ENCODE results near the gene CAPSL.

GRCh38 chr5:35856765-35857351, 81.6 kb downstream of the CAPSL start, which contains the start of gene IL7R:
- no peak for TF ChIP-seq EP300 (IDR thresholded peaks at IDR 0.05)
- TF ChIP-seq, protein P1, sequence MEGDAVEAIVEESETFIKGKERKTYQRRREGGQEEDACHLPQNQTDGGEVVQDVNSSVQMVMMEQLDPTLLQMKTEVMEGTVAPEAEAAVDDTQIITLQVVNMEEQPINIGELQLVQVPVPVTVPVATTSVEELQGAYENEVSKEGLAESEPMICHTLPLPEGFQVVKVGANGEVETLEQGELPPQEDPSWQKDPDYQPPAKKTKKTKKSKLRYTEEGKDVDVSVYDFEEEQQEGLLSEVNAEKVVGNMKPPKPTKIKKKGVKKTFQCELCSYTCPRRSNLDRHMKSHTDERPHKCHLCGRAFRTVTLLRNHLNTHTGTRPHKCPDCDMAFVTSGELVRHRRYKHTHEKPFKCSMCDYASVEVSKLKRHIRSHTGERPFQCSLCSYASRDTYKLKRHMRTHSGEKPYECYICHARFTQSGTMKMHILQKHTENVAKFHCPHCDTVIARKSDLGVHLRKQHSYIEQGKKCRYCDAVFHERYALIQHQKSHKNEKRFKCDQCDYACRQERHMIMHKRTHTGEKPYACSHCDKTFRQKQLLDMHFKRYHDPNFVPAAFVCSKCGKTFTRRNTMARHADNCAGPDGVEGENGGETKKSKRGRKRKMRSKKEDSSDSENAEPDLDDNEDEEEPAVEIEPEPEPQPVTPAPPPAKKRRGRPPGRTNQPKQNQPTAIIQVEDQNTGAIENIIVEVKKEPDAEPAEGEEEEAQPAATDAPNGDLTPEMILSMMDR (IDR thresholded peaks at IDR 0.05), result no peak

Data from ovary (tissue), 3 donors.